GM12873 (cell line): Measurements from ENCODE around the gene DMRTA2.

Experiments used
- TF ChIP-seq, protein P1 (sequence below): IDR thresholded peaks from 2 replicates; pipeline ENCODE4 v1.5.1; 2012; ENCODE audit warnings: low read depth, mild to moderate bottlenecking, moderate library complexity, low read length, control low read depth; ENCODE audit not compliant: insufficient read depth; ENCODE audit errors: missing control alignments

The DMRTA2 gene

DNA sequence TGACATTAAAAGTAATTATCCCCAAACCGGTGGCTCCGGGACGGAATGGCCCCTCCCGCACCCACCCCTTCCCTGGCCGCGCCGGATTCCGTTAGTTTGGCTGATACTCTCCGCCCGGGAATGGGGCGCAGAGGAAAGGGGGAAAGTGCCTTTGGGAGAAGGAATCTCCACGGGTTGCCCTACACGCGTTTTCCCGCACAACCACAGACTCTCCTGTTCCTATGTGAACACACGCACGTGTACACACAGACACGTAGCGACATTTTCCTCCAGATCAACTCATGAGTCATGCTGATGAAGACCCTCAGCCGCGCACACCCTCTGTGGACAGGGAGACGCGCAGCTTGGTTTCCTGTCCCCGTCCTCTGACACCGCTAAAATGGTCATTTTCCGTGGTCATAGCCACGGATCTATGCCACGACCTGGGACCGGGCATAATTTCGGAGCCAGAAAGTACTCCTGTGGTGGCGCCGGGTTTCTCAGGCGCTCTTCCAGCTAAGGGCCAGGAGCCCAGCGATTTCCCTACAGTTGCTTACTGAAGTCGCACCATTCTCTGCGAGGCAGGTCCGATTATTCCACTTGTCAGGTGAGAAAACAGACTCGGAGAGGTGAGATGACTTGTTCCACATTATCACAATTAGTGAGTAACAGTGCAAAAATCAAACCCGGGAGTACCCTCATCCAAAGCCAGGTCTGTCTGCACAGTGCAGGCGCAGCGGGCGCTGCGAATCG lies 4.0 kb upstream of the DMRTA2 start:
- TF ChIP-seq, protein P1, sequence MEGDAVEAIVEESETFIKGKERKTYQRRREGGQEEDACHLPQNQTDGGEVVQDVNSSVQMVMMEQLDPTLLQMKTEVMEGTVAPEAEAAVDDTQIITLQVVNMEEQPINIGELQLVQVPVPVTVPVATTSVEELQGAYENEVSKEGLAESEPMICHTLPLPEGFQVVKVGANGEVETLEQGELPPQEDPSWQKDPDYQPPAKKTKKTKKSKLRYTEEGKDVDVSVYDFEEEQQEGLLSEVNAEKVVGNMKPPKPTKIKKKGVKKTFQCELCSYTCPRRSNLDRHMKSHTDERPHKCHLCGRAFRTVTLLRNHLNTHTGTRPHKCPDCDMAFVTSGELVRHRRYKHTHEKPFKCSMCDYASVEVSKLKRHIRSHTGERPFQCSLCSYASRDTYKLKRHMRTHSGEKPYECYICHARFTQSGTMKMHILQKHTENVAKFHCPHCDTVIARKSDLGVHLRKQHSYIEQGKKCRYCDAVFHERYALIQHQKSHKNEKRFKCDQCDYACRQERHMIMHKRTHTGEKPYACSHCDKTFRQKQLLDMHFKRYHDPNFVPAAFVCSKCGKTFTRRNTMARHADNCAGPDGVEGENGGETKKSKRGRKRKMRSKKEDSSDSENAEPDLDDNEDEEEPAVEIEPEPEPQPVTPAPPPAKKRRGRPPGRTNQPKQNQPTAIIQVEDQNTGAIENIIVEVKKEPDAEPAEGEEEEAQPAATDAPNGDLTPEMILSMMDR = no peak

DNA sequence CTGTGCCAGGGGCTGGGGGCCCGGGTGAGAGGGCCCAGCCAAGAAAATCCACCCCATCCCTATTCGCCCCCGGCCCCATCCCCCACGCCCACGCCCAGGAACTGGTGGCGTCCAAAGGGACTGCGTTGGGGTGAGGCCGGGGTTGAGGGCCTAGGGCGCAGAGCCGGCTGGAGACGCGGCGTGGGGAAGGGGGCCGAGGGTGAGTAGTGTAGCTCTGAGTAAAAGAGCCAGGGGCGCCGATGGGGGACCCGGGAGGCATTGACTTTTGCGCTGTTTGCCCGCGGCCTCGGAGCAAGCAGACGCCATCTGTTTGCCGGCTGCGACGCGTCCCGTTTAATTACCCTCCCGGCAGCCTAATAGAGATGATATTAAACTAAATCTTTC lies 3.5 kb upstream of the DMRTA2 start:
- TF ChIP-seq, protein P1 = no peak

DNA sequence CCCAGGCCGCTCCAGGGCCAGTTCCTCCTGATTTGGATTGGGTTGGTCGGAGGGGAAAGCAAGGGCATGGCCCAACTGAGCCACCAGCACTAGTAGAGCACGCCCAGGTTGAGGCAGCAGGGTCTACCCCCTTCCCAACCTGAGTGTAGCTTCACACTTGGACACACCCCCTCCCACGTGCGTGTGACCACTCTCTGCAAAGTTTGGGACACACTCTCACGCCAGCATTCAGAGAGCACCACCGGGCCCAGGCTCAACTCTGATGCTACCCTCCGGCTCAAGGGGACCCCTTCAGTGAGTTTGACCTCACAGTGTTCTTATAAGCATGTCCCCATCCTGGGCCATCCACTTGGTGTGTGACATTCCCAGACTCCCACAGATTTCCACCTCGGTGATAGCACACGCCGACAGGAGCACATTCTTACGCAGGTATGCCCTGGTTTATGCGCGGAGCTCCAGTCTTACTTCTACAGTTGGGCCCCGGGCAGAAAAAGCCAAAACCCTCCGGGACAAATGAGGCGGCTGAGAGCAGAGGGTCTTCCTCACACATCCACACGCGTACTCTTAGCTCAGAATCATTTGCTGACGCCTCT lies 3.0 kb upstream of the DMRTA2 start:
- TF ChIP-seq, protein P1 = no peak

DNA sequence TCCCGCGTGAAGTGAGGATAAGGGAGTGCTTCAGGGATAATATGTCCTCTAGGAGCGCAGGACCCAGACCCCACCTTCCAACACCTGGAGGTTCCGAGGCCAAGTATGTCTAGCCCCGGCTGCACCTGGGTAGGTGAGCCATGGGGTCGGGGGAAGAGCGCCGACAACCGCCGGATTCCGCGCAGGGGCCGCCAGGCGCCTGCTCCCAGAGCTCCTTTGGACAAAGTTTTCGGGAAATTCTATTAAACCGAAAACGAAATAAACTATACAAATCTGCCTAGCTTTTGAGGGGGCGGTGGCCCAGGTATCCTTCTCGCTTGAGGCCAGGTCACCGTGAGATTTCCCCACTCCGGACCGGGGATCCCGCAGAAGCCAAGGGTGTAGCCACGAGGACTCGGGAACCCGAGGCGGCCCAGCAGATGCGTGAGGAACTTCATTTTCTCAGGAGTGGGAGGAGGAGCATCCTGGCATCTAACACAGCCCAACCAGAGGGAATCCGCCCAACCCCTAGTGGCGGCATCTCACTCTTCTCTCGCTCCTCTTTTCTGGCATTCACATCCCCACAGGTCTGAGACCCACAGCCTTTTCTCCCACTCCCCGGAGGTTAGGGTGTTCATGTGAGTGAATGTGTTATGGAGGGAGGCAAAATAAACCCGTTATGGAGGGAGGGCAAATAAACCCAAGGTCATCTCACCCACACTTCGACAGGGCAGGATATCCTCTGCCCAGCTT lies 2.3 kb upstream of the DMRTA2 start:
- TF ChIP-seq, protein P1 = no peak

DNA sequence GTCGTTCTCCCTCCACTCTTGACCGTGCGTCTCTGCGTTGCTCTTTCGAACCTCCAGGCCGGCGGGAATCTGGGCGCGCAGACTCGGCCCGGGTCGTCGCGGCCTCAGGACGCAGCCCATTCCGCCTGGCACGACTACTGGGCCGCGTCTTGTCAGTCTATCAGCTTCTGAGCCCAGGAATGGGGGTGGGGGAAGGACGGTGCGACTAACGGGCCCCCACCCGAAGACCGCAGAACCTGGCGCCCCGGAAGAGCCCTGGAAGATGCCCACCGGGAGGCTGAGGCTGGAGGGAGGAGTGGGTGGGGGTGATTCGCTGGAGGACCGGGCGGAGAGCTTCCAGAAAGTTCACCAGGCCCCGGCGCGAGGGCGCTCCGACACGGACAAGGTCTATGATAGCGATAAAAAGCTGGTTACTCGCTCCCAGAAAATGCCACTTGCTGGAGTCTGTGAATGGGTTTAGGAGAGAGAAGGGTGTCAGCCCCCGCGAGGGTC lies 1.7 kb upstream of the DMRTA2 start:
- TF ChIP-seq, protein P1 = no peak

DNA sequence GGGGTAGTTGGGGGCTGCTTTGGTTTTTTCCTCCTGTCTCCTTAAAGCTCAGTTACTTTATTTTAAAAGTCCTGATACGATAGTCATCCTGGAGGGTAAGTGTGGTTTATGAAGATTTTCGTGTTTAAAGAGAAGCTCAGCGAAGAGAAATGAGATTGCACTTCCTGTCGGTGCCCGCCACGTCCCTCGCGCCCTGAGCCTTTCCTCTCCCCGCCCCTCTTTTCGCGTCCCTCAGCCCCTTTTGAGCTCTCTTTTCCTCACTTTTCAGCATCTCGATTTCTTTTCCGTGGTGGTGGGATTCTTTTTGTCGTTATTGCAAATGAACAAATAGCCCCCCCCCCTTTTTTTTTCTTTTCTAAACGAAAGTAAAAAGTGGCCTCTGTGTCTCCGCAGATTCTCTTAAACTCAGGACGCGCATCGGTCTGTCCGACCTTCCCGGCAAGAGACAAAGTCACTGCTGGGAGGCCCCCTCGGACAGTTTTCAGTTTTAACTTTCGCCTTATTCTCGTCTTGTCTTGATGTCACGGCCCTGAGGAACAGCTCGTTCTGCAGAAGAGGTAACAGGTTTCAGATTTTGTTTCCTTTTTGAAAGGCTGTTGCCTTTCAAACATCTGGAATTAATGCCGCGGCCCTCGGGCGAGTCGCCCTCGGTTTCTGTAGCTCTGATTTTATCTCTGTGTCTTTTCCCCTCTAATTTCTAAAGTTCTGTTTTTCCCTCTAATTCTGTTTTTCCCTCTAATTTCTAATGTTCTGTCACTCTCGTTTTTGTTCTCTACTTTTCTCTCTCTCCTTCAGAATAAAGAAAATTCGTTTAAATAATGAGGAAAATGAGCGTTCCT lies 1.0 kb upstream of the DMRTA2 start:
- TF ChIP-seq, protein P1 = no peak
